Mesenteric fat pad (tissue), 1 donor: ENCODE results near the gene KCNAB3. TPM values are rescaled to one million over a fixed set of nuclear protein-coding genes. Genes with fewer than 3 reads are reported as not detected.

ENCODE experiments used
- DNase-seq: peaks from one replicate; pipeline ENCODE4 v3.0.0-alpha.2; 2020; ENCODE audit warnings: low spot score
- total RNA-seq: library from RNA; stranded (reverse); fragmentation: NEBNext Ultra II Directional; extraction: Animal tissue kit (Norgen Biotek cat#: 25700); gene quantifications from one replicate; pipeline ENCODE4 v1.2.1, GENCODE V29; 2021
- donor health status: DM: yes; HTN: yes; CAD: no.

KCNAB3 gene
- total RNA-seq, 1 donor from 2014 or later, result 1.3 TPM

- no peak for DNase-seq
Measured at GRCh38 chr17:7903154-7904103, 26.2 kb downstream of the KCNAB3 start.

- no peak for DNase-seq
Measured at GRCh38 chr17:7897773-7898172, 31.9 kb downstream of the KCNAB3 start.

- no peak for DNase-seq
Measured at GRCh38 chr17:7897090-7897489, 32.6 kb downstream of the KCNAB3 start.

- no peak for DNase-seq
Measured at GRCh38 chr17:7894866-7895265, 34.8 kb downstream of the KCNAB3 start.

- DNase-seq, result no peak
Measured at GRCh38 chr17:7894226-7894625, 35.4 kb downstream of the KCNAB3 start.

GRCh38 chr17:7893187-7893880 lies 36.3 kb downstream of the KCNAB3 start:
- no peak for DNase-seq

- DNase-seq, result peak; percentile 98
Measured at GRCh38 chr17:7889166-7889955, 40.3 kb downstream of the KCNAB3 start.

- no peak for DNase-seq
Measured at GRCh38 chr17:7888184-7888920, 41.3 kb downstream of the KCNAB3 start, which contains the start of gene CHD3. Gene CHD3, plus strand, starts transcription at chr17:7888789. Its CDS starts 212 bp downstream, at chr17:7889001.

GRCh38 chr17:7887482-7888183 lies 42.0 kb downstream of the KCNAB3 start:
- DNase-seq, result peak; percentile 94

GRCh38 chr17:7887038-7887481 lies 42.6 kb downstream of the KCNAB3 start:
- DNase-seq, result no peak

- DNase-seq, result no peak
Measured at GRCh38 chr17:7886227-7887037, 43.2 kb downstream of the KCNAB3 start.

- no peak for DNase-seq
Measured at GRCh38 chr17:7885367-7886226, 44.1 kb downstream of the KCNAB3 start.

GRCh38 chr17:7884581-7885366 lies 44.9 kb downstream of the KCNAB3 start:
- DNase-seq, result no peak

- DNase-seq, result no peak
Measured at GRCh38 chr17:7883781-7884386, 45.8 kb downstream of the KCNAB3 start.

- no peak for DNase-seq
Measured at GRCh38 chr17:7882629-7883028, 47.0 kb downstream of the KCNAB3 start.

- no peak for DNase-seq
Measured at GRCh38 chr17:7882068-7882467, 47.6 kb downstream of the KCNAB3 start.
